ENCODE data around the gene SESN2. TPM values are rescaled to one million over a fixed set of nuclear protein-coding genes. Genes with fewer than 3 reads are reported as not detected.

Gene SESN2
- total and polyA plus RNA-seq, 10 of the 15 experiments (the other 5 are each of a cell fraction or from before 2014, with no cell fraction given) = 1.5 to 40.9 (median 17.8) TPM

- ChIA-PET SMC1A (ENCODE audit: uncharacterized antibody, unreplicated experiment) (interaction anchor here (1.5 kb wide), 1 partner anchor 11 kb away, joined by 5 read pairs; no protein-coding TSS in a partner anchor), RAD21 (ENCODE audit: unreplicated experiment) (no interaction called here), CTCF (interaction anchor here (0.6 to 1.7 kb wide), 3 partner anchors 16 to 104 kb away, joined by 3 to 6 read pairs (median 5); no protein-coding TSS in a partner anchor), POLR2A (no interaction called here)
- no peaks in the 10 kb centered on the region for H3K79me2 ChIP-seq (ENCODE audit: control insufficient read depth, insufficient read depth, low read length)
- FAIRE-seq = no peak
- H3K9ac ChIP-seq (ENCODE audit: control insufficient read depth, insufficient read depth, low read length) = no peak overlapping the region
- H3K4me1 ChIP-seq (ENCODE audit: control insufficient read depth, insufficient read depth, low read length) = no peaks in the 10 kb centered on the region
- no TSS peak for BruUV-seq (replicated peaks)
- in situ Hi-C loops (cut with MboI) = no loop called here
- no peak for ATAC-seq
- no peaks in the 10 kb centered on the region for H3K36me3 ChIP-seq (ENCODE audit: control insufficient read depth in 2 of 2, insufficient read depth in 2 of 2, low read length in 1 of 2)
- TF ChIP-seq ZNF622 (IDR thresholded peaks at IDR 0.05) (no peak), CHD2 (IDR thresholded peaks at IDR 0.05; ENCODE audit: borderline replicate concordance, low read depth, low read length) (no peak), ZZZ3 (IDR thresholded peaks at IDR 0.05; ENCODE audit: control insufficient read depth, insufficient read length, low read depth) (no peak), EP300 (IDR thresholded peaks at IDR 0.05; ENCODE audit: borderline replicate concordance in 1 of 2, control insufficient read depth in 1 of 2, low read depth in 2 of 2, low read length in 2 of 2) (no peak), RUNX3 (IDR thresholded peaks at IDR 0.05; ENCODE audit: low read length) (no peak), ZNF687 (IDR thresholded peaks at IDR 0.05) (no peak), ZBTB11 (CRISPR knock-in tag; IDR thresholded peaks at IDR 0.05) (no peak), ZNF24 (IDR thresholded peaks at IDR 0.05) (no peak), SRF (IDR thresholded peaks at IDR 0.05; ENCODE audit: low read depth in 2 of 2, low read length in 2 of 2) (no peak), ATF2 (IDR thresholded peaks at IDR 0.05; ENCODE audit: low read length) (no peak), CBX3 (IDR thresholded peaks at IDR 0.05; ENCODE audit: borderline replicate concordance, low read depth) (no peak), CREM (IDR thresholded peaks at IDR 0.05; ENCODE audit: low read depth) (no peak), ELK1 (IDR thresholded peaks at IDR 0.05; ENCODE audit: low read depth, low read length) (no peak)
- H3K9me3 ChIP-seq (replicated peaks; ENCODE audit: control insufficient read depth, insufficient read depth, low read length) = no peaks in the 10 kb centered on the region
- no peak for DNase-seq (ENCODE audit: low read depth, low spot score)
- no peak overlapping the region for H3K4me2 ChIP-seq (ENCODE audit: control insufficient read depth, insufficient read depth)
- no peak overlapping the region for H3K4me3 ChIP-seq
- H2AFZ ChIP-seq (ENCODE audit: control insufficient read depth, low read depth, low read length) = no peak overlapping the region
- WGBS (ENCODE audit: insufficient coverage, insufficient replicate concordance, low lambda C conversion rate, missing lambda C conversion rate) = 33% methylated on average over 5 of the region's 5 CpGs
- intact Hi-C loops (cut with micrococcal nuclease; ENCODE audit: unreplicated experiment) = no loop called here
- no peak overlapping the region for H3K27ac ChIP-seq (ENCODE audit: control insufficient read depth, insufficient read depth)
- H3K27me3 ChIP-seq (replicated peaks in 1 of 2; ENCODE audit: control insufficient read depth in 2 of 2, insufficient read depth in 2 of 2, low read length in 1 of 2) = no peaks in the 10 kb centered on the region
- no peaks in the 10 kb centered on the region for H4K20me1 ChIP-seq (ENCODE audit: control insufficient read depth, insufficient read depth)
Measured at GRCh38 chr1:28302247-28302646, 42.9 kb downstream of the SESN2 start.

All from GM12878 (cell line).